ENCODE results near the gene JAKMIP1.

Gene JAKMIP1

DNA sequence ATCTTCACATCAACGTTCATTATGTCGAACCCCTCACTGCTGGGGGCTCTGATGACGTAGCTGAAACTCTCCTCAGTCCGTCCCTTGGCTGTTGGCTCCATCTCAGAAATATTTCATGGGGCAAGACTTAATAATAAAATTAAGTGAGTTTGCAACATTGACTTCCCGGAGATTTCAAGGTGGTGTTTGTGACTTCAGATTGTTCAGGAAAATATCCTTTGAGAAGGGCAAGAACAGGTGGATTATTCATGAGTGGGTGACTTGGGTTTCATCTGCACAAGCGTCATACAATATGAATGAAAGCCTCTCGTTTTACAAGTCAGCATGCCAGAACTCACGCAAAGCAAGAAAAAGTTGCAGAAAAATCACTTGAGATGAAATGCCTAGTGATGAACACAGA is 182.0 kb downstream of the JAKMIP1 start, which contains the start of gene C4orf50:
C4orf50 (minus strand) TSS at position 101 of the 400 bp plus-strand sequence.
- peaks cover 6% of the 10 kb centered on the region; the same call in 1 of the 2 replicates for H3K27me3 ChIP-seq (replicated peaks; ENCODE audit: insufficient read depth, low read length)
- H4K20me1 ChIP-seq (ENCODE audit: insufficient read depth, low read length): no peaks in the 10 kb centered on the region
- H3F3A ChIP-seq (ENCODE audit: insufficient read depth, low read length): no peaks in the 10 kb centered on the region
- TF ChIP-seq EZH2 (optimal IDR thresholded peaks at IDR 0.05; ENCODE audit: low read depth, low read length) (no peak), EZH2phosphoT487 (IDR thresholded peaks at IDR 0.05; ENCODE audit: low read length) (no peak)
- TF ChIP-seq, protein P1, sequence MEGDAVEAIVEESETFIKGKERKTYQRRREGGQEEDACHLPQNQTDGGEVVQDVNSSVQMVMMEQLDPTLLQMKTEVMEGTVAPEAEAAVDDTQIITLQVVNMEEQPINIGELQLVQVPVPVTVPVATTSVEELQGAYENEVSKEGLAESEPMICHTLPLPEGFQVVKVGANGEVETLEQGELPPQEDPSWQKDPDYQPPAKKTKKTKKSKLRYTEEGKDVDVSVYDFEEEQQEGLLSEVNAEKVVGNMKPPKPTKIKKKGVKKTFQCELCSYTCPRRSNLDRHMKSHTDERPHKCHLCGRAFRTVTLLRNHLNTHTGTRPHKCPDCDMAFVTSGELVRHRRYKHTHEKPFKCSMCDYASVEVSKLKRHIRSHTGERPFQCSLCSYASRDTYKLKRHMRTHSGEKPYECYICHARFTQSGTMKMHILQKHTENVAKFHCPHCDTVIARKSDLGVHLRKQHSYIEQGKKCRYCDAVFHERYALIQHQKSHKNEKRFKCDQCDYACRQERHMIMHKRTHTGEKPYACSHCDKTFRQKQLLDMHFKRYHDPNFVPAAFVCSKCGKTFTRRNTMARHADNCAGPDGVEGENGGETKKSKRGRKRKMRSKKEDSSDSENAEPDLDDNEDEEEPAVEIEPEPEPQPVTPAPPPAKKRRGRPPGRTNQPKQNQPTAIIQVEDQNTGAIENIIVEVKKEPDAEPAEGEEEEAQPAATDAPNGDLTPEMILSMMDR (IDR thresholded peaks at IDR 0.05; ENCODE audit: low read length): no peak
- H3K79me2 ChIP-seq (ENCODE audit: low read length): no peaks in the 10 kb centered on the region
- no peaks in the 10 kb centered on the region for H3K9me3 ChIP-seq (replicated peaks; ENCODE audit: insufficient read depth, low read length)
- DNase-seq: no peak
- 0 out of 2 replicates have a peak within 1 kb of the TSS, but pooled peaks have one; percentile 14 for H2AFZ ChIP-seq (ENCODE audit: low read length)
- no peaks in the 10 kb centered on the region for H3K36me3 ChIP-seq (replicated peaks; ENCODE audit: insufficient read depth, low read length)
- peak within 1 kb of the TSS; percentile 35; the same call in 1 of the 2 replicates for H3K4me2 ChIP-seq (ENCODE audit: low read depth, low read length)
- no peak within 1 kb of the TSS for H3K9ac ChIP-seq (ENCODE audit: low read length)
- H3K4me1 ChIP-seq (ENCODE audit: low read length): 0 out of 2 replicates have a peak, but pooled peaks cover 5% of the 10 kb centered on the region
- H3K9me2 ChIP-seq (replicated peaks; ENCODE audit: insufficient read depth, low read length): no peaks in the 10 kb centered on the region
- no peak within 1 kb of the TSS for H3K27ac ChIP-seq (ENCODE audit: low read length)
- H3K4me3 ChIP-seq (ENCODE audit: low read length): no peak within 1 kb of the TSS

DNA sequence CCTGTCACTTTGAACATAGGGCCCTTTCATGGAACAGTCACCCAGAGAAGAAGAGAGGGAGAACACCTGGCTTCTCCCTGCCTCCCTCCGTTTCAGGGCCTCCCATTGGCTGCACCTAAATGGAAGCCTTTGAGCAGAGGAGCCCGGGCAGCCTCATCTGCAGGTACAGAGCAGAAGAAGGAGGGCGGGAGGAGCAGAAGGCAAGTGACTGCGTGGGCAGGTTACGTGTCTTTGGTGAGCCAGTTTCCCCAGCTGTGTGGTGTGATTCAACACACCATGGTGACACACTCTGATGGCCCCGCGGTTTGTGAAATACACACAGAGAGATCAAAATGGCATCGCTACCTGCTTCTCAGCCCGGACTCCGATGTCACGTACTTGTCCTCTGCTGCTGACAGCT is 182.5 kb downstream of the JAKMIP1 start:
- H2AFZ ChIP-seq (ENCODE audit: low read length): no peak overlapping the region
- peaks cover under 1% of the 10 kb centered on the region; the same call in 1 of the 2 replicates for H3K27me3 ChIP-seq (replicated peaks; ENCODE audit: insufficient read depth, low read length)
- no peaks in the 10 kb centered on the region for H3K79me2 ChIP-seq (ENCODE audit: low read length)
- no peaks in the 10 kb centered on the region for H3K9me2 ChIP-seq (replicated peaks; ENCODE audit: insufficient read depth, low read length)
- no peak overlapping the region for H3K4me2 ChIP-seq (ENCODE audit: low read depth, low read length)
- 0 out of 2 replicates have a peak, but pooled peaks cover 4% of the 10 kb centered on the region for H3K4me1 ChIP-seq (ENCODE audit: low read length)
- H3K9me3 ChIP-seq (replicated peaks; ENCODE audit: insufficient read depth, low read length): no peaks in the 10 kb centered on the region
- no peak for DNase-seq
- H3F3A ChIP-seq (ENCODE audit: insufficient read depth, low read length): no peaks in the 10 kb centered on the region
- no peak overlapping the region for H3K9ac ChIP-seq (ENCODE audit: low read length)
- H3K4me3 ChIP-seq (ENCODE audit: low read length): no peak overlapping the region
- H3K27ac ChIP-seq (ENCODE audit: low read length): no peak overlapping the region
- no peaks in the 10 kb centered on the region for H4K20me1 ChIP-seq (ENCODE audit: insufficient read depth, low read length)
- no peaks in the 10 kb centered on the region for H3K36me3 ChIP-seq (replicated peaks; ENCODE audit: insufficient read depth, low read length)
- TF ChIP-seq EZH2 (optimal IDR thresholded peaks at IDR 0.05; ENCODE audit: low read depth, low read length) (no peak), EZH2phosphoT487 (IDR thresholded peaks at IDR 0.05; ENCODE audit: low read length) (no peak)
- TF ChIP-seq, protein P1 (IDR thresholded peaks at IDR 0.05; ENCODE audit: low read length): no peak

DNA sequence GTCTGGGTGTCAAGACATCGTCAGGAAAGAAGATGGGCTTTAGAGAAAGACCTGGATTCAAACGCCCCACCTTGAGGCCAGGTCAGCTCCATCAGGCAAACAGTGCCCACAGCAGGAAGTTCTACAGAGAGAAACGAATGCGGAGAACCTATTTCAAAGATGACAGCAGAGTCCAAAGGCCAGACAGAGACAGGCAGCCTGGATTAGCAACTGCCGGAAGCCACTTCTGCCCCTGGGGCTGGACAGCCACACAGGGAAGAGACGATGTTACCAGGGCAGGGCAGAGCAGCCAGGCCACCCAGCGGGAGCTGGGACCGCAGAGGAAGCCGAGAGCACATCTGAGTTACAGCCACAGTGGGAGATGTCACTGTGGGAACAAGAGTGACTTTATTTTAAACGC is 183.3 kb downstream of the JAKMIP1 start:
- Histone ChIP-seq H4K20me1 (ENCODE audit: insufficient read depth, low read length) (no peaks in the 10 kb centered on the region), H2AFZ (ENCODE audit: low read length) (no peak overlapping the region), H3K27me3 (replicated peaks; ENCODE audit: insufficient read depth, low read length) (no peaks in the 10 kb centered on the region), H3K79me2 (ENCODE audit: low read length) (no peaks in the 10 kb centered on the region), H3K9me3 (replicated peaks; ENCODE audit: insufficient read depth, low read length) (no peaks in the 10 kb centered on the region), H3K27ac (ENCODE audit: low read length) (no peak overlapping the region), H3K9ac (ENCODE audit: low read length) (no peak overlapping the region), H3K4me2 (ENCODE audit: low read depth, low read length) (no peak overlapping the region), H3F3A (ENCODE audit: insufficient read depth, low read length) (no peaks in the 10 kb centered on the region), H3K4me3 (ENCODE audit: low read length) (no peak overlapping the region), H3K4me1 (ENCODE audit: low read length) (no peaks in the 10 kb centered on the region), H3K36me3 (replicated peaks; ENCODE audit: insufficient read depth, low read length) (no peaks in the 10 kb centered on the region), H3K9me2 (replicated peaks; ENCODE audit: insufficient read depth, low read length) (no peaks in the 10 kb centered on the region)
- TF ChIP-seq EZH2 (optimal IDR thresholded peaks at IDR 0.05; ENCODE audit: low read depth, low read length): no peak
- TF ChIP-seq, protein P1 (IDR thresholded peaks at IDR 0.05; ENCODE audit: low read length): no peak
- no peak for TF ChIP-seq EZH2phosphoT487 (IDR thresholded peaks at IDR 0.05; ENCODE audit: low read length)
- no peak for DNase-seq

Measured in MM.1S (cell line).